Endothelial cell of umbilical vein (primary cell): ENCODE measurements around the gene MYBBP1A.

Experiments
- CTCF ChIP-seq, 2 donors: IDR thresholded peaks; 1 replicate in 1 of 2; 2 replicates in 1 of 2; pipeline ENCODE4 v1.5.1; 2011; ENCODE audit warnings: low read length in 2 of 2, mild to moderate bottlenecking in 2 of 2, moderate library complexity in 2 of 2, control low read depth in 1 of 2, inconsistent platforms in 1 of 2, low read depth in 1 of 2; ENCODE audit not compliant: insufficient read depth in 1 of 2; ENCODE audit errors: extremely low read depth in 1 of 2
- EZH2 ChIP-seq: IDR thresholded peaks from 2 replicates; pipeline ENCODE4 v1.6.1; 2012; ENCODE audit warnings: borderline replicate concordance, low read depth, mild to moderate bottlenecking, moderate library complexity, low read length, inconsistent platforms; ENCODE audit not compliant: severe bottlenecking
- GATA2 ChIP-seq: IDR thresholded peaks from 2 replicates; pipeline ENCODE4 v1.7.0; 2011; ENCODE audit warnings: low read depth, mild to moderate bottlenecking, moderate library complexity, mixed read lengths, low read length; ENCODE audit not compliant: insufficient read length, insufficient read depth
- MAX ChIP-seq: IDR thresholded peaks from 2 replicates; pipeline ENCODE4 v1.6.1; 2011; ENCODE audit not compliant: insufficient read depth, insufficient read length
- MYC ChIP-seq: IDR thresholded peaks from one replicate; pipeline ENCODE4 v1.6.1; 2011; ENCODE audit warnings: mild to moderate bottlenecking, low read depth, low read length
- POLR2AphosphoS5 ChIP-seq: IDR thresholded peaks from 2 replicates; pipeline ENCODE4 v1.6.1; 2012; ENCODE audit warnings: low read depth, mild to moderate bottlenecking, control low read depth, low read length, moderate library complexity; ENCODE audit not compliant: insufficient read depth

GRCh38 chr17:4490637-4491061, 64.5 kb downstream of the MYBBP1A start:
- TF ChIP-seq GATA2 (no peak), MAX (no peak), CTCF (IDR thresholded peaks at IDR 0.05; ENCODE audit: extremely low read depth in 1 of 2, insufficient read depth in 1 of 2, low read depth in 1 of 2, low read length in 2 of 2) (no peak), POLR2AphosphoS5 (no peak), EZH2 (no peak), MYC (no peak)
